Activated B cell treated with CpG ODN at 0.5 μM for 24 hours (primary cell): Measurements from ENCODE around the gene SPI1. TPM values are rescaled to one million over a fixed set of nuclear protein-coding genes. Genes with fewer than 3 reads are reported as not detected.

Experiments used
- ATAC-seq: fragments of 200-7000 bp; cut with Tn5 transposase; one replicate; pipeline ENCODE4 v1.10.0; 2021; ENCODE audit warnings: low read depth, mild to moderate bottlenecking, moderate library complexity
- CTCF ChIA-PET: fragments of 350-600 bp; sonication (Branson Sonifier 250); formaldehyde crosslinking; loops from one replicate; lab custom pipeline; 2021; ENCODE audit warnings: antibody characterized with exemption; lab: Charles Lee
- POLR2A ChIA-PET: fragments of 350-600 bp; sonication (Branson Sonifier 250); formaldehyde crosslinking; loops from one replicate; lab custom pipeline; 2021; ENCODE audit warnings: antibody characterized with exemption; lab: Charles Lee
- DNase-seq: peaks from one replicate; pipeline ENCODE4 v3.0.0; 2022
- H3K27ac Mint-ChIP-seq: one replicate; pipeline ENCODE4 v1.8.0; 2020; ENCODE audit warnings: mixed read lengths
- H3K27me3 Mint-ChIP-seq: one replicate; pipeline ENCODE4 v1.8.0; 2021; ENCODE audit warnings: mixed read lengths
- H3K36me3 Mint-ChIP-seq: one replicate; pipeline ENCODE4 v1.8.0; 2021; ENCODE audit warnings: low read depth, mixed read lengths
- H3K4me1 Mint-ChIP-seq: one replicate; pipeline ENCODE4 v1.8.0; 2021; ENCODE audit warnings: mixed read lengths
- H3K4me3 Mint-ChIP-seq: one replicate; pipeline ENCODE4 v1.8.0; 2020; ENCODE audit warnings: mild to moderate bottlenecking, mixed read lengths
- H3K9me3 Mint-ChIP-seq: one replicate; pipeline ENCODE4 v1.8.0; 2020; ENCODE audit warnings: mixed read lengths
- CTCF ChIP-seq: fragments of 200-600 bp; IDR thresholded peaks from one replicate; pipeline ENCODE4 v1.8.0; 2022; ENCODE audit warnings: antibody characterized with exemption, mild to moderate bottlenecking
- intact Hi-C: fragments of 100-400 bp; cut with micrococcal nuclease; formaldehyde crosslinking; loops from one replicate; pipeline ENCODE4 v1.15.1; 2024
- total RNA-seq: library from RNA; stranded (reverse); gene quantifications from 2 replicates; pipeline ENCODE4 v1.2.3, GENCODE V29; 2022

SPI1 gene
- total RNA-seq, 1 donor from 2014 or later, result 68.8 TPM

DNA sequence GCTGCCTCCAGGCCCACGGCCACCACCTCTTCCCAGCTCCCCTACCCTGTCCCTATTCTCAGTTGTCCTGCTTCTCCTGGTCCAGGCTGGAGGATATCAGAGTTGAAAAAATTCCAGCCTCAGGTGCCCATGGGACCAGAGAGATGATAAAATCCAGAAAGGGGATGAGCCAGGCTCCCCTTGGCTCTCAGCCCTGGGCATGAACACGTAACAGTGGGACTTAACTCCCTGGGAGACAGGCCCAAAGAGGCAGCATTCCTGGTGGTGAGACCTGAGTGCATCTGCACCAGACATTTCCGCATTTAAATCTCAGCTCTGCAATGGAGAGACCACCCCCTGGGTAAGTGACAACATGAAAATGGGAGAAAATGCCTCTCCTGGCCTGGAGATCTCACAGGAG lies 19.7 kb upstream of the SPI1 start:
- ATAC-seq (no peak), DNase-seq (no peak)
- no peaks in the 10 kb centered on the region for H3K27me3 Mint-ChIP-seq
- ChIA-PET CTCF (interaction anchor here (1.7 kb wide), 1 partner anchor 24 kb away, joined by 3 read pairs; no protein-coding TSS in a partner anchor), POLR2A (interaction anchor here (3.2 to 7.6 kb wide), 2 partner anchors 10 to 20 kb away, joined by 27 to 106 read pairs; partner anchors contain the start of genes SLC39A13 and SPI1)
- H3K9me3 Mint-ChIP-seq, result no peaks in the 10 kb centered on the region
- peak overlapping the region; percentile 53 for H3K27ac Mint-ChIP-seq
- peaks cover 66% of the 10 kb centered on the region for H3K4me1 Mint-ChIP-seq
- no peak for TF ChIP-seq CTCF
- intact Hi-C loops, result no loop called here
- no peak overlapping the region for H3K4me3 Mint-ChIP-seq
- H3K36me3 Mint-ChIP-seq, result no peaks in the 10 kb centered on the region

GRCh38 chr11:47396049-47396320 lies 17.6 kb upstream of the SPI1 start:
- Mint-ChIP-seq H3K27ac (peak overlapping the region; percentile 95), H3K4me3 (no peak overlapping the region), H3K4me1 (peaks cover 72% of the 10 kb centered on the region), H3K27me3 (no peaks in the 10 kb centered on the region), H3K9me3 (no peaks in the 10 kb centered on the region), H3K36me3 (no peaks in the 10 kb centered on the region)
- intact Hi-C loops, result no loop called here
- CTCF ChIA-PET, result interaction anchor here (6.4 kb wide), 1 partner anchor 22 kb away, joined by 41 read pairs; no protein-coding TSS in a partner anchor
- ATAC-seq (no peak), DNase-seq (no peak)
- no peak for TF ChIP-seq CTCF
- POLR2A ChIA-PET, result interaction anchor here (2.3 to 9.3 kb wide), 2 partner anchors 12 to 17 kb away, joined by 12 to 97 read pairs; partner anchors contain the start of genes SLC39A13 and SPI1

GRCh38 chr11:47395223-47396048 lies 17.1 kb upstream of the SPI1 start:
- Mint-ChIP-seq H3K9me3 (no peaks in the 10 kb centered on the region), H3K36me3 (no peaks in the 10 kb centered on the region), H3K27ac (peak overlapping the region; percentile 95), H3K4me1 (peaks cover 71% of the 10 kb centered on the region), H3K27me3 (no peaks in the 10 kb centered on the region), H3K4me3 (peak overlapping the region; percentile 64)
- ChIA-PET POLR2A (interaction anchor here (0.5 to 9.3 kb wide), 15 partner anchors 10 to 1276 kb away, joined by 3 to 97 read pairs (median 5); partner anchors contain the start of genes ACP2, DDB2, PSMC3 and SLC39A13), CTCF (interaction anchor here (6.4 kb wide), 1 partner anchor 21 kb away, joined by 41 read pairs; no protein-coding TSS in a partner anchor)
- intact Hi-C loops, result no loop called here
- ATAC-seq, result peak; percentile 5
- TF ChIP-seq CTCF, result no peak
- peak; percentile 43 for DNase-seq

DNA sequence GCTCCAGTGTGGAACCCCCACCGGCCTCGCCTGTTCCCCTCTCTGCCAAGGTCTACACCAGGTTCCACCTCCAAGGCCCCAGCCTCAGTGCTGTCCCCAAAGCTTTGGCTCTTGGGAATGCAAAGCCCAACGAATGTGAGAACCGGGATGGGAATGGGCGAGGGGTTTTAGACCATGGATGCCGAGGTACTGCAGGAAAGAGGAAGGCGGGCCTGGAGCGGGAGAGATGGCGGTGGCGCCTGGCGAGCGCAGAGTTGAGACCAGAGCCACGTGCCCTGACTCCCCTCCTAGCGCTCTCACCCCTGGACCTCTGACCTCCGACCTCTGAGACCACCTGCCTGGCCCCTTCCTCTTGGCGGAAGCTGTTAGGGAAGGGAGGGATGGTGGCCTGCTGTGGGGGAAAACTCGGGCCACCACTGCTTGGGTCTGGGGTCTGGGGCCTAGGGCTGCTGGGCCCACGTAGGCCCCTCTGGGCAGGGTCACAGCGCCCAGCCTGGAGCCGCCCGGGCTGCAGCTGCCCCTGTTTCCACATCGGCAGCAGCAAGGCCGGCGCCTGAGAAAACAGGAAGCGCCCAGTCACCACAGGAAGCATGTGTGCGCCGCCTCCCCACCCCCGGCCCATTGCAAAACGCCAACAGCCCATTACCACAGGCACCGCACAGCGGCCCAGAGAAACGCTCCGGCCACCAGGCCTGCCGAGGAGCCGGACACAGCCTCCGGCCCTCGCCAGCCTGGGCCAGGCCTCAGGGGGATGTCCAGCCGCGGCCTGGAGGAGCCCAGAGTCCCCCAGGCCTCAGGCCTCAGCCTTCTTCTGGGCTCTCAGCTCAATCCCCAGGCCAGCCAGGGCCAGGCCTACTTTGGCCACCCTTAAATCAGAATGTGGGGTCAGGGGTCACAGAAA lies 16.2 kb upstream of the SPI1 start:
- intact Hi-C loops, result loop anchor here (1.0 kb wide), 3 partner anchors 14 to 32 kb away; partner anchors contain the start of genes PSMC3, SLC39A13 and SPI1
- Mint-ChIP-seq H3K4me3 (peak overlapping the region; percentile 64), H3K36me3 (no peaks in the 10 kb centered on the region), H3K27me3 (no peaks in the 10 kb centered on the region), H3K27ac (peak overlapping the region; percentile 95), H3K4me1 (peaks cover 70% of the 10 kb centered on the region), H3K9me3 (no peaks in the 10 kb centered on the region)
- TF ChIP-seq CTCF, result no peak
- DNase-seq (peak; percentile 56), ATAC-seq (peak; percentile 81)
- ChIA-PET POLR2A (interaction anchor here (0.5 to 9.3 kb wide), 19 partner anchors 11 to 1276 kb away, joined by 3 to 97 read pairs (median 4); partner anchors contain the start of genes ACP2, DDB2, PSMC3 and SLC39A13), CTCF (interaction anchor here (1.6 to 6.4 kb wide), 3 partner anchors 16 to 20 kb away, joined by 4 to 41 read pairs (median 6); partner anchors contain the start of gene SPI1)
